SIG-M5 (cell line): ENCODE data around the gene NDUFB10.

Experiments
- DNase-seq: peaks from one replicate; lab custom pipeline; 2025; lab: John Stamatoyannopoulos, UW

The NDUFB10 gene

DNA sequence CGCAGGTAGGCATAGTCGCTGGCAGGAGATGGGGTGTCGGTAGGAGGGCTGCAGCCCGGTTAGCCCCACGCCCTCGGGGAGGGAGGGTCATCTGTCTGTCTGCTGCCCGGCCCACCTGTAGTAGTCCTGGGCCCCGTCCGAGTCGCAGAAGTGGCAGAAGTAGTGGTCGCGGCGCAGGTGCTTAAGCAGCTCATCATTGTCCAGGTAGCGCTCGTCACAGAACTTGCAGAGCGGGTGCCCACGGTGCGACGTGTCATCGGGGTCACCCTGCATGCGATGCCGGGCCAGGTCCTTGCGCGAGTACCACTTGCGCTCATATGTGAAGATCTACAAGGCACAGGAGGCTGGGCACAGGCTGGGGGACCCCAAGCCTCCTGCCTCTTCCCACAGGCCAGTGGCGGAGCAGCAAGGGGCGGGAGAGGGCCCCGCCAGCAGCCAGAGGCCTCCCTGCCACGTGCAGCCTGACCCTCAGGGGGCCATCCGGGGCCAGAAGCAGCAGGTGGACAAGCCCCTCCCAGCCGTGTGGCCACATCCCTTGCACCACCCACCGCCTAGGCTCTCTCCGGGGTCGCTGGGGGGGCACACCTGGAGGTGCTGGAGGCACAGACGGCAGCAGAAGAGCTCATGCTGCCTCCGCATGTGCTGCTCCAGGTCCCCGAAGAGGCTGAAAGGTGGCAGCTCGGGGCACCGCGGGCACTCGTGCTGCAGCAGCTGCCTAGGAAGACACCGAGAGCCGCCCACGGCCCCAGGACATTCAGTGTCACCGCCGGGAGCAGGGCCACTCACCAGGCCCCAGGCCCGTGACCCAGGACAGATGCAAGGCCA lies 43.3 kb downstream of the NDUFB10 start:
- DNase-seq, result no peak

DNA sequence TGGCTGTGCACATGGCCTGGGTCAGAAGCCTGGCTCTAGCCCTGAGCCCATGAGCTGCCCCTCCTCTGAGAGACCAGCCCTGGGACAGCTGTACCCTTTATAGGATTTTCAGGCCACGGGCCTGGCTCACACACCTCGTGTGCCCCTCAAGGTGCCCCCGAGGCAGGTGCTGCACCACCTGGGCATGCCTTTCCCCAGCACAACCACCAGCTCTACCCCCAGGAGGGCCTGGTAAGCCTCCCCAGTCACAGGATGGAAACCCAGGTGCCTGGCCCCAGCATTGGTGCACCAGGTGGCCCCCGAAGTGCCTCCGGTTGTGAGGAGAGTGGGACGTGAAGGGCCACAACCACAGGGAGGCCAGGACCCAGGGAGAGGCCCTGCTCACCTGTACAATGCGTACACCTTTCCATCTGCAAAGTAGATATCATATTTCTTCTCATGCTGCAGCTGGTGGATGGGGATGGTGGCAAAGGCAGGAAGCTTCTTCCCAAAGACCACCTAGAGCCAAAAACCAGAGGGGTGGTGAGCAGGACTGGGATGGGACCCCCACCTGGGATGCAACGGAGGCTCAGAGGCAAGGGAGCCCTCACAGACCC lies 44.0 kb downstream of the NDUFB10 start:
- no peak for DNase-seq

DNA sequence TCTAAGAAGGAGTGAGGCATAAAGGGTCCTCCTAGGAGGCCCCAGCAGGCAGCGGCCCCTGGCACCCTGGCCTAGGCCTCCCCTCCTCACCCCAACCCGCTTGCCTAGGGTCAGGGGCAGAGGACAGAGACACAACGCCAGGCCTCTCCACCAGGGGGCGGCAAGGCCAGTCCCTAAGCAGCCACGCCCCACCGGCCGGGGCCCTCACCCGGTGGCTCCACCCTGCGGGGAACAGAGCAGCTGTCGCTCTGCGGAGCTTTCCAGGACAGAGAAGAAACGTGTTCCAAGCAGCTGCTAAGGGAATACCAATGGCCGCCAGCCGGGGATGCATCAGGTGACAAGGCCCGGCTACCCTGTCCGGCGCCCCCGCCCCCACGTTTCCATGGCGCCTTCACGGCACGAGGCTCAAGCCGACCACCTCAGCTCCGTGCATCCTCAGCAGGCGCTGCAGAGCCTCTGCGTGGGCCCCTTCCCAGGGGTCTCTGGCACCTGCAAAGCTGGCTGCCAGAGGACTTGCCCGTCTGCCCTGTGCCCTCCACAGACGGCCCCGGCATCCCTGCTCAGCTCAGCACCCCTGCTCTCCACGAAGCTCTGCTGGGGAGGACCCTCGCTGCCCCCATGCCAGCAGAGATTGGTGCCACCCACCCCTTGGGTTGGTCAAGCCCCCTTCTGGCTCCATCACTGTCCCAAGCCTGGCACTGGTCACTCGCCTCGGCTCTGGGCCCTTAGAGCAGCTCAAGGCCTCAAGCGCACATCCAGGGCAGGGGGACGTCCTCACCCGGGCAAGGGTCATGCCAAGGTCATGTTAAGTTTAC lies 44.7 kb downstream of the NDUFB10 start:
- no peak for DNase-seq

DNA sequence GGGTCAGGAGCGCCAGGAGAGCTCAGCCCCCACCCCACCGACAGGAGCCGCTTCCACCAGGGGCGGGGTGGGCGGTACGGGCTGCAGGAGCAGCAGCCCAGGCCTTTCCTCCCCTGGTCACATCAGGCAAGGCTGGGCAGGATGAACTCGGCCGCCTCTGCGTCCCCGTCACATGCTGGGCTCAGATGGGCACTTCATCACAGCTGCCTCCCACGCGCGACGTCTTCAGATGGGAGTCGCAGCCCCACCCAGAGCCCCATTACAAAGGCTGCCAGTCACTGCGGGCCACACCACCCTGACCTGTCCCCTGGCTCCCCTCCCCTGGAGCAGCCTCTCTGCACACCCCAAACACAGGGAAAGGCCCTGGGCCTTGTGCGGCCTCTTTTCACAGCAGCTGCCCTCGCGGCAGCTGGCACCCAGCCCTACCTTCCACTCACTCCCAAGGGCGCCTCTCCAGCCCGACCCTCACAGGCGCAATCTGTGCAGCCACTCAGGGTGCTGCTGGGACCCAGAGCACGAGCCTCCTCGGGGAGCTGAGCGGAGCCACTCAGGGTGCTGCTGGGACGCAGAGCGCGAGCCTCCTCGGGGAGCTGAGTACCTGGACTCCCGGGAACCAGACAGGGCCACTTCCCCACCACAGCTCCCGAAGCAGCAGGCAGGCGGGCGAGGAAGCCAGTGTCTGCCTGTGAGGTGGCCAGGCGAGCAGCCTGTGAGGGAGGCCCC lies 45.6 kb downstream of the NDUFB10 start:
- no peak for DNase-seq

DNA sequence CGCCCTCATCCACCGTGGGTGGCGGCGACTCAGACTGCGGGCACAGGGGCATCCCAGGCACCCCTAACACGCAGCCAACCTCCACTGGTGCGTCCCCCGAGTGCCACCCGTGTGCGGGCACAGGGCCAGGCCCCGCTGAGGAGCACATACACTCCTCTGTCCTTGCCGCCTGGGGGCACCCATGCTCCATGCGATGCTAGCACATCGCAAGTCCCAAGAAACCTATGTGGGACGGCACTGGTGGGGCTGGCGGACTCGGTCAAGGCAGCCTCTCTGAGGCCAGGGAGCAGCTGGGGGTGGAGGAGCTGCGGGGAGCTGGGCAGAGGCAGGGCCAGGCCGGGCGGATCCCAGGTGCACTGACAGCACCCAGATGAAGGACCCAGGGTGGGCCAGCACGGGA lies 46.3 kb downstream of the NDUFB10 start:
- no peak for DNase-seq

GRCh38 chr16:2006317-2006716 lies 47.0 kb downstream of the NDUFB10 start:
- DNase-seq, result no peak

GRCh38 chr16:2007081-2007836 lies 47.9 kb downstream of the NDUFB10 start:
- no peak for DNase-seq

GRCh38 chr16:2008009-2008526 lies 48.7 kb downstream of the NDUFB10 start:
- no peak for DNase-seq

- no peak for DNase-seq
These were observed 49.4 kb downstream of the NDUFB10 start for GRCh38 chr16:2008631-2009163.

DNA sequence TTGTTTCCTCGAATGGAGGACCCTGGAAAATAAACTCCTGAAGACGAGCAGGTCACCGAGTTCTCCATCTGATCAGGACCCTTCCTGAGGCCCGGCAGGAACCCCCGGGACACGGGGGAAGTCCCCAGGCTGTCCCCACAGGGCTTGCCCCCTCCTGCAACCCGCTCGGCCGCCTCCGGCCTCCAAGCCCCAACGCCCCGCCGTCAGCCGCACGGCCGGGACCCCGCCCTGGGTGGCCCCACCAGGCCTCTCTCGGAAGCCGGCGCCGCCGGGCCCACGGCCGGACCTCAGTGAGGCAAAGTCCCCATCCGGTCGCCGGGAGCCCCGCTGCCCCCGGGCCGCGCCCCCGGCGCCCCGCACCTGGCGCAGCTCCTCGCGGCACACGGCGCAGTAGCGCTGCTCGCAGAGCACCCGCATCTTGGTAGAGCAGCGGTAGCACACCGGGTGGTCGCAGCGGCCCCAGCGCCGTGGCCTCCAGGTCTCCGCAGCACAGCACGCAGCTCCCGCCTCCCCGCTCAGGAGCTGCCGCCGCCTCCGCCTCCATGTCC lies 49.9 kb downstream of the NDUFB10 start:
- no peak for DNase-seq

- no peak for DNase-seq
These were observed 50.6 kb downstream of the NDUFB10 start, which contains the start of gene ZNF598 for GRCh38 chr16:2009791-2010510. TSS of gene ZNF598 (minus strand) at chr16:2009821.
